Kasumi-1 (cell line): ENCODE data around the gene NBR1.
"Not testable (repeated sequence)": the region's sequence is repeated elsewhere in the genome, so short reads cannot be mapped to it uniquely, and the experiment has no call there.

Source experiments
- DNase-seq, 2 experiments: peaks; one replicate each; lab custom pipeline; 2025; lab: John Stamatoyannopoulos, UW

NBR1 gene

DNA sequence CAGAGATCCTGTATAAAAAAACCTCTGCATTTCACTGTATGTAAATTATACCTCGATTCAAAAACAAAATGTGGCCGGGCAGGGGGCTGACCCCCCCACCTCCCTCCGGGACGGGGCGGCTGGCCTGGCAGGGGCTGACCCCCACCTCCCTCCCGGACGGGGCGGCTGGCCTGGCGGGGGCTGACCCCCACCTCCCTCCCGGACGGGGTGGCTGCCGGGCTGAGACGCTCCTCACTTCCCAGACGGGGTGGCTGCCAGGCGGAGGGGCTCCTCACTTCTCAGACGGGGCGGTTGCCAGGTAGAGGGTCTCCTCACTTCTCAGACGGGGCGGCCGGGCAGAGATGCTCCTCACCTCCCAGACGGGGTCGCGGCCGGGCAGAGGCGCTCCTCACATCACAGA lies 11.8 kb upstream of the NBR1 start:
- DNase-seq, result not testable (repeated sequence)

DNA sequence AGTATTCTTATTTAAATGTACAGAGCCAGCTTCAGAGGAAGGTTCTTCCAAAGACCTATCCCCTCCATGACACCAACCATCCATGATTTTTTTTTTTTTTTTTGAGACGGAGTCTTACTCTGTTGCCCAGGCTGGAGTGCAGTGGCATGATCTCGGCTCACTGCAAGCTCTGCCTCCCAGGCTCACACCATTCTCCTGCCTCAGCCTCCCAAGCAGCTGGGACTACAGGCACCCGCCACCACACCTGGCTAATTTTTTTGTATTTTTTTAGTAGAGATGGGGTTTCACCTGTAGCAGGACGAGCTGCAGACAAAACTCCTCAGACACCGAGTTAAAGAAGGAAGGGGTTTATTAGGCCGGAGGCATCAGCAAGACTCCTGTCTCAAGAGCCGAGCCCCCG lies 11.1 kb upstream of the NBR1 start:
- DNase-seq, result not testable (repeated sequence)

DNA sequence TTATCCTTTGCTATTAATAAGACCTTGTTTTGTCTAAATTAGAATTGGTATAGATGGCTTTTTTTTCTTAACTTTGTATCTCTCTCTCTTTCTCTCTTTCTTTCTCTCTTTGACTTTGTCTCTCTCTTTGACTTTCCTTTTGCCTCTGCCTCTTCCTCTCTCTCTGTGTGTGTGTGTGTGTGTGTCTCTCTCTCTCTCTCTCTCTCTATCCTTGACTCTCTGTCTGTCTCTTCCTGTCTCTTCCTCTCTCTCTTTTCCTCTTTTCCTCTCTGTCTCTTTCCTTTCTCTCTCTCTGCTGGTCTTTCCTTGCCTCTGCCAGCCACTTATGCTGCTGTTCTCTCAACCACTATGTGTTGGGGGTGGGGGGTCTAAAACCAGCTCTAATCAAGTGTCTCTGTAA lies 5.0 kb upstream of the NBR1 start:
- DNase-seq, result not testable (repeated sequence)

DNA sequence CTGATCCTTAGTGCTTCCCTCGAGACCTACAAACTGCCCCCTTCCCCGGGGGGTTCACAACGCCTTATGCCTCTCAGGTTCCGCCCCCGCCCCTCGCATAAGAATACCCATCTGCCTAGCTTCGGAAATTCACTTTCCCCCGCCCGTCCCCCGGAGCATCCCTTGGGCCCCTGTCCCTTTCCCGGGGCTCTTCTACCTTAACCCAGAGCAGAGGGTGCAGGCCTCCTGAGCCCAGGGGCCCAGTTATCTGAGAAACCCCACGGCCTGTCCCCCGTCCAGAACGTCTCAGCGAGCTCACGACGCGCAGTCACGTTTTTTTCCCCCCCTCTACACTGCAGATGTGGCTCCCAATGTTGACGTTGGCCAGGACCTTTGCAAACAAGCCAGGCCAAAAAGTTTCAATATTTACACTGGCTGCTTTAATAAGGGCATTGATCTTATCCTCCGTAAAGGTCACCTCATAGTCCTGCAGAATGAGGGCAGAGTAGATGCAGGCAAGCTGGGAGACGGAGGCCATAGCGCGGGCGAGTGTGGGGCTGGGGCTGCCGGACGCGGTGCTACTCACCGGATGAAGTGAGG lies 1.4 kb upstream of the NBR1 start:
- peak; percentile 36 to 47 for DNase-seq

DNA sequence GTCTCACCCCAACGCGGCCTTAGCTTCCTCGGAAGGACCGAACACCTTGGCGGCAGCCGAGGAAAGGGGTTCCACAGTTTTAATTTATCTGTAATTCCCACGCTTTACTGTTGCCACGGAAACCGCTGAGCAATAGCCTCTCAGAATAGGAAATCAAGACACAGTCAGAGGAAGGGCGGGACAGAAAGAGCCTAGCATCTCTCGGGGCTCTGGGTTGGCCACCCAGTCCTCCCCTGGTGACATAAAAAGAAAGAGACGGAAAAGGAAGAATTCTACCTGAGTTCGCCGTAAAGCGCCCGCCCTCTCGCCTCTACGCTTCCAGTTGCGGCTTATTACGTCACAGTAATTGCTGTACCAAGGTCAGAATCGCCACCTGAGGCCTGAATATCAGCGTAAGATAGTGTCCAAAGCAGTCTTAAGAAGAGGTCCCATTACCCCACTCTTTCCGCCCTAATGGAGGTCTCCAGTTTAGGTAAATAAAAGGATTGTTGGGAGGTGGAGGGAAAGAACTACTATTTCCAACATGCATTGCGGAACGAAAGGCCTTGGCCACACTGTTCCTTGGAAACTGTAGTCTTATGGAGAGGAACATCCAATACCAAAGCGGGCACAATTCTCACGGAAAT lies 761 bp upstream of the NBR1 start:
- DNase-seq, result peak; percentile 98 to 99

DNA sequence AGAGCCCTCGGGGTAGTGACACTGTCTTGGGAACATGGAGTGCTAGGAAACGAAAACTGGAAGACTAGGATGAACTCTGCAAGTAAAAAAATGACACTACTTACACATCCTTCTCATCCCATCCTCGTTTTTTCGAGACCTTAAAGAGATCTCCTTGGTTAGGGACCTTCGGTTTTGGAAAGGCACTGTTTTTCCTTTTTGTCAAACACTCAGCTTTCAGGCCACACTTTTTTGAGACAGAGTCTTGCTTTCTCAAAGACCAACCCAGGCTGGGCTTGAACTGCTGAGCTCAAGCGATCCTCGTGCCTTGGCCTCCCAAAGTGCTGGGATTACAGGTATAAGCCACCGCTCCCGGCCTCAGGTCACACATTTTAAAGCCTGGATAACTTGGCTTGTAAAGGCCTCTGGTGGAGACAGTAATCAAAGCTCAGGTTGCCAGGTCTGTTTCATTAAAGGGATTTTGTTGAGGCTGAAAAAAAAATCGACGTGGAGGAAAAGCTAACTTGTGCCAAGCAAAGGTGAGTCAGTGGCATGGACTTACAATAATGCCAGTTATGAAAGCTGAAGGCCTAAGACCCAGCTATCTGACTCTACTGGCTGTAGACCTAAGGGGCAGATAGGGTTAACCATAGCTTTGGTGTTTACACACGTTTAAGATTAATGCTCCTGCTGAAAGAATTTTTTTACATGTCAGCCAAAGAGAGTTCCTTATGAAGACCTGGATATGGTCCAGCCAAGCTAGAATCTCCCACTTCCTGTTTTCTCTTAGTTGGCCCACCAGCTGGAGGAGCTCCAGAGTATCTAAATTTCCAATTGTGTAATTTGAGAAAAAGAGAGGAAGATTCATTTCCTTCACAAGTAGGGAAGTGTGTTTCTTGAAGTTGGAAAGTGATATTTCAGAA lies 823 bp downstream of the NBR1 start:
- DNase-seq, result peak; percentile 81 to 83

DNA sequence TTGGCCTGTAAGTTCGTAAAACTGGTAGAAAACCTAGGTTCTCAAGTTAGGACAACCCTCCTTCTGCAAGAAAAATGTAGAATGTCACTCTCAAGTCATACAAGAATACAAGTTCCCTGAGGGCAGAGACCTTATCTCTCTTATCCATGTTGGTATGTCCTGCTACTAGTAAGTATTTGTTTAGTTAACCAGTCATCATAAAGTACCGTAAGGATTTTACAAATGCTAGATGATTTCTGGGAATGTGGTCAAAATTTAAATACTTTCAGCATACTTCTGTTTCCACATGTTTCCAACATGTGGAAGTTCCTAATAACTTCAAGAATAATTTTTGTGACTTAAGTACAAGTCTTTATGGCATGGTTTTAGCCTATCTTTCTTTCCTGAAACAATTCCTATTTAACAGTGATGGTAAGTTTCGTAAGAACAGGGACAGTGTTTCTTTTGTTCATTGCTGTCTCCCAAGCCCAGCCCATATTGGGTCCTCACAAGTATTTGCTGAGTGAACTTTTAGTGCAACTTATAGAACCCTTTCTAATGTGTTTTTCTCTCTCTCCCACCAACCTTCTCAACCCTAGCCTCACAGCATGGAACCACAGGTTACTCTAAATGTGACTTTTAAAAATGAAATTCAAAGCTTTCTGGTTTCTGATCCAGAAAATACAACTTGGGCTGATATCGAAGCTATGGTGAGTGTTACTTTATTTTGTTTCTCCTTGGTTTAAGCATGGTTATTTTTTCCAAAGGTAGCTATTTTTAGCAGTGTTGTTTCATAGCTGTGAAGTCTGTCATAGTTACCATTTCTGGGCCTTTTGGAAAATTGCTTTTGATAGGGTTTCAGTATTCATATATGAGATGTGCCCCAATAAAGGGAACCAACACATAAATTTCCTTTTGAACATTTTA lies 4.5 kb downstream of the NBR1 start:
- DNase-seq, result no peak

DNA sequence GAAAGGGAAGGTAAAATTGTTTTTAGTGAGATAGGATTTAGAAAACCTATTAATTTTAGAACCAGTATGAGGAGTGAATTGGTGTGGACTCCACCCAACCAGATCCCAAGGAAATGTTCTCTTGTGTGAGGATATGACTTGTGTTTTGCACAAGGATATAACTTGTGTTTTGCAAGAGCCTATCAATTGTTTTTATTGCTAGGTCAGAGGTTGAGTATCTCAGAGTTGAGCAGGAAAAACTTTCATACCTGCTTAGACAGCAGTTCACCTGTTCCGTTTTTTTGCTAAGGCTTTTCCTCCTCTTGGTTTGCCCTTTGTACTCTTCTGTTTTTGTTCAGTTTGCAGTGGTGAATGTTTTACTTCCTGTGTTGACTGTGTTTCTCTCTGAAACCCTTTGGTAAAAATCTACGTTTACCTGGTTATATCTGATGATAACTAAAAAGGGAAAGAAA lies 5.1 kb downstream of the NBR1 start:
- no peak for DNase-seq

DNA sequence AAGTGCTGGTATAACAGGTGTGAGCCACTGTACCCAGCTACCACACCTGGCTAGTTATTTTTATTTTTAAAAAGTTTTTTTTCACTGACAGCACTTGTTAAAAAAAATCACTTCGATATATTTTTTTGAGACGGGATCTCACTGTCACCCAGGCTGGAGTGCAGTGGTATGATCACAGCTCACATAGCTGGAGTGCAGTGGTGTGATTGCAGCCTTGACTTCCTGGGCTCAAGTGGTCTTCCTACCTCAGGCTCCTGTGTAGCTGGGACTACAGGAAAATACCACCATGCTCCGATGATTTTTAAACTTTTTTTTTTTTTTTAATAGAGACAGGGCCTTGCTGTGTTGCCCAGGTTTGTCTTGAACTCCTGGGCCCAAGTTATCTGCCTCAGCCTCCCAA lies 12.9 kb downstream of the NBR1 start:
- no peak for DNase-seq

DNA sequence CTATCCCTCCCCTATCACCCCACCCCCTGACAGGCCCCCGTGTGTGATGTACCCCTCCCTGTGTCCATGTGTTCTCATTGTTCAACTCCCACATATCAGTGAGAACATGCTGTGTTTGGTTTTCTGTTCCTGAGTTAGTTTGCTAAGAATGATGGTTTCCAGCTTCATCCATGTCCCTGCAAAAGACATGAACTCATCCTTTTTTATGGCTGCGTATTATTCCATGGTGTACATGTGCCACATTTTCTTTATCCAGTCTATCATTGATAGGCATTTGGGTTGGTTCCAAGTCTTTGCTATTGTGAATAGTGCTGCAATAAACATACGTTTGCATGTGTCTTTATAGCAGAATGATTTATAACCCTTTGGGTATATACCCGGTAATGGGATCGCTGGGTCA lies 15.6 kb downstream of the NBR1 start:
- DNase-seq, result not testable (repeated sequence)

DNA sequence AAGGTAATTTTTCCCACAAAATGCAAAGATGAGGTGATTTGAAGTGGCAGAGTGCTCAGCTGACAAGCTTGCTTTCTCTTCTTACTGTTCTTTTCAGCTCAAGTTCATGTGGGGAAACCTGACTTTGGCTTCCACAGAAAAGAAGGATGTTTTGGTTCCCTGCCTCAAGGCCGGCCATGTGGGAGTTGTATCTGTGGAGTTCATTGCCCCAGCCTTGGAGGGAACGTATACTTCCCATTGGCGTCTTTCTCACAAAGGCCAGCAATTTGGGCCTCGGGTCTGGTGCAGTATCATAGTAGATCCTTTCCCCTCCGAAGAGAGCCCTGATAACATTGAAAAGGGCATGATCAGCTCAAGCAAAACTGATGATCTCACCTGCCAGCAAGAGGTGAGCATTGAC lies 22.2 kb downstream of the NBR1 start:
- DNase-seq, result no peak

DNA sequence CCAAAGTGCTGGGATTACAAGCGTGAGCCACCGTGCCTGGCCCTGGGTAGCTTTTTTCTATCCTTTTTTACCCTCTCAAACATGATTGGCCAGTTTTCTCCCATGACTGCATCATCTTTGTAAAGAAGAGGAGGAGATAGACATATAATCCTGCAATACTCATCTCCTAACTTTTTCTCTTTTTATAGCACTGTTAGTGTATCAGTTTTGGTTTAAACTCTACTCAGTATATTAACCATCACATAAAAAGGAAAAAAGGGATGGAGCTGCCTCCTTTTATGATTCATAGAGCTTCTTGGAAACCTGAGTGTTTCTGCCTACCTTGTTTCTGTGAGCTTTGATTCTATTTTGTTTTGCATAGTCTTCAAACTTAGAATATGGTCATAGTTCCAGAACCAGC lies 28.6 kb downstream of the NBR1 start:
- no peak for DNase-seq

DNA sequence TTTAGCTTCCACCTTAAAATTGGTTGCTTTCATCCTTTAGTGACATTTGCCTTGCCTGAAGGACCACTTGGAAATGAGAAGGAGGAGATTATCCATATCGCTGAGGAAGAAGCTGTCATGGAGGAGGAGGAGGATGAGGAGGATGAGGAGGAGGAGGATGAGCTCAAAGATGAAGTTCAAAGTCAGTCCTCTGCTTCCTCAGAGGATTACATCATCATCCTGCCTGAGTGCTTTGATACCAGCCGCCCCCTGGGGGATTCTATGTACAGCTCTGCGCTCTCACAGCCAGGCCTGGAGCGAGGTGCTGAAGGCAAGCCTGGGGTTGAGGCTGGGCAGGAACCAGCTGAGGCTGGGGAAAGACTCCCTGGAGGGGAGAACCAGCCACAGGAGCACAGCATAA lies 29.1 kb downstream of the NBR1 start:
- peak; percentile 5 to 24 for DNase-seq

DNA sequence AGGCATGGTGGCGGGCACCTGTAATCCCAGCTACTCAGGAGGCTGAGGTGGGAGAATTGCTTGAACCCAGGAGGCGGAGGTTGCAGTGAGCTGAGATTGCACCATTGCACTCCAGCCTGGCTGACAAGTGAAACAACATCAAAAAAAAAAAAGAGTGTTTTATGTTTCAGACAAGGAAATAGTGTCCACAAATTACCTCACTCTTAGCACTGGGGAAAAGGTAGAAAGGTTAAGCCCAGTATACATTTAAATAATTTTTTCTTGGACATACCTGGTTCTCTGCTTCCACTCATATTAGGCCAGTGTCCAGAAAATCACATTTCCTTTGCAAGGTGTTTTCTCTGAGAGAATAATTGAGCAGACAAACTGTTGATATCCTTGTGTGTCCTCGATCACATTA lies 32.0 kb downstream of the NBR1 start:
- DNase-seq, result not testable (repeated sequence)

DNA sequence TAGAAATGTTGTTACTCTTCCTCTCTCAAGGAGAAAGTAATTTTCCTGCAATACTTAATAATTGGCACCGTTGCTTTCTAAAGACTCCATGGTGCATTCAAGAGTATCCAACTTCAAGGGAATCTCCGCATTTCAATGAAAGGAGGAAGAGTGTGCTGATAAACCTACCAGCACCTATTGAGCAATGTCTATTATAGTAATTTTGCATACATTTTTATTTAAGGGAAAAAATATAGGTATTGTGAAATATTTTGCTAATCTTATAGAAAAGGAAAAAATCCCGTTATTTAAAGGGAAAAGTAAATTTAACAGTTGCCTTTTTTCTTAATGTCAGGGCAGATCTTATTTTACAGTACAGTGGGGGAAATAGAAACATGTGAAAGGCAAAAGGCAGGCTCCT lies 39.6 kb downstream of the NBR1 start:
- DNase-seq, result no peak

DNA sequence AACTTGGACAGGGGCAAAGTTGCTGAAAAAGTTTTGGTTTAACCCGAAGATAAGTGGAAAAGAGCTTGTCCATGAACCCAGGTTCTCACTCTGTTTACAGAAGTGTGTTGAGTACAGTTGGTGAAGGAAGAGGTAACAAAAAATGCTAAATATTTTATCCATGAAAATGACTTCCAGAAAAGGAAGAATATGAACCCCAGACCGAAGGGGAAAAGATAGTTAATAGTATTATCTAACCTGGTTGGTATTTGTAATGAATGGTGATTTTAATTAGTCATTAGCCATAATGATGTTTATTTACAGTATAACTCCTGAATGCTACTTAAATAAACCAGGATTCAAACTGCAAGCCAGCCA lies 40.1 kb downstream of the NBR1 start:
- DNase-seq, result peak in 1 of 2 experiments; percentile 38

DNA sequence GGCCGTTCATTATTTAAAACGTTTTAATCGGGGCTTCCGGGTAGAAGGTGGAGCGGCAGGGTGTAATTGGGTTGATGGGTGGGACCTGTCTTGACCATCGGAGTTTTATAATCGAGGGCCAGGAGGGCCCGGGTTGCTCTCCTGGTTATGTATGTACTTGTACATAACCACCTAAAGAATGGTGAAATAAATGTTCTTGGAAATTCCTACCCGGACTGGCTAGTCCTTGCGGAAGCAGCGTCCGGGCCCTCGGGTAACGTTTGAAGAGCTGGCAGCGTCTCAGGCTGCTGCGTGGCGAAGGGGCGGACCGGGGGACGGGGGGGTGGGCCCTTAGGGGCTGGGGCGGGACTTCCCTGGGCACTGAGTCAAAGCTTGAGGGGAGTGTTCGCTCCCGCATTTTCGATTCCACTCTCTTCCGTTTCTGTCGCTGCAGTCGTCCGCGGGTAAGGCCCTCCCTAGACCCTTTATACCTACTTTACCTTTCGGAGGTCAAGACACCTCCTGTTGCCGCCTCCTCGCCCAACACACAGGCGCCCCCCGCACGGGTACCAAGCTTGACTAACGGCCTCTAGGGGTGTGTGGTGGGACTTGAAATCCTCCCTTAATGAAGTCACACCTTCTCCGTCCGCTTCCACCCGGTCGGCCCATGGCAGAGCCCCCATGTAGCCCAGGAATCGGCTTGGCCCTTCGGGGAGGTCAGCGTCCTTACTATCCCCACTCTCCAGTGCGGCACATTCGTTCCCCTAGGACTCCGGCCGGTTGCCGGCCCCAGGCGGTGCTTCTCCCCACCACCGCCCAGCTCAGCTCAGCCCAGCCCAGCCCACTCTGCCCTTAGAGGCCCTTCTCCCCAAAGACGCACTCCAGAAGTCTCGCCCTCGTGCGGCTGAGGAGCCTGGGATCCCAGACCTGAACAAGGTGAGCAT lies 40.7 kb downstream of the NBR1 start, which contains the start of gene TMEM106A:
TMEM106A (plus strand) TSS at position 396 of the 923 bp plus-strand sequence. CDS start 1,167 bp downstream, outside the sequence.
- DNase-seq, result peak; percentile 85 to 88

DNA sequence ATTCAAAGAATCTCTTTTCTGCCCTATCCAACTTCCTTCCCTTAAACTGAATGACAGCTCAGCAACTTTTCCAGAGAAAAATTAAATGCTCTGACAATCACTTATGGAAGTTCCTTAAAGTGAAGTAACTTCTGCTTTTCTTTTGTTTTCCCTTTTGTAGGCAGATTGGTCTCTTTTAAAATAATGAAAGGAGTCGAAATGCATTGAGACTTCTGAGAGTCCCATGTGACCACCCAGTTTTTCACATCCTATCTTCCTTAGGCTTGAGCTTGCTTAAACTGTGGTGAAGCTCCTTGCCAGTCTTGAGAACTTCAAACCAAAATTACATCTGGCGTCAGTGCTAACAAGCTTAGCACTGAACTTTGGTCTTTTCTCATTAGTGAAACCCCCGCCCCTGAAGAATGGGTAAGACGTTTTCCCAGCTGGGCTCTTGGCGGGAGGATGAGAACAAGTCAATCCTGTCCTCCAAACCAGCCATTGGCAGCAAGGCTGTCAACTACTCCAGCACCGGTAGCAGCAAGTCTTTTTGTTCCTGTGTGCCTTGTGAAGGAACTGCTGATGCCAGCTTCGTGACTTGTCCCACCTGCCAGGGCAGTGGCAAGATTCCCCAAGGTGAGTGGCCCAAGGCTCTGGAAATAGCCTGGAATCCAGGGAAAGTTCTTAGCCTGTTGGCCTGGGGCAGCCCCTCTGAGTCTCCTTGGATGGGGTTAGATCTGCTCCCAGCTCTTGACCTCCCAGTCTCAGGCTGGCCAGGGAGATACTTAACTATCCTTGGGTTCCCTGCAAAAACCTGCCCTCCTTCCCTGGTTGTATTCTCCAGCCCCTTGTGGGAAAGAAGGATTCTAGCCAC lies 41.9 kb downstream of the NBR1 start:
- DNase-seq, result peak; percentile 53 to 54

DNA sequence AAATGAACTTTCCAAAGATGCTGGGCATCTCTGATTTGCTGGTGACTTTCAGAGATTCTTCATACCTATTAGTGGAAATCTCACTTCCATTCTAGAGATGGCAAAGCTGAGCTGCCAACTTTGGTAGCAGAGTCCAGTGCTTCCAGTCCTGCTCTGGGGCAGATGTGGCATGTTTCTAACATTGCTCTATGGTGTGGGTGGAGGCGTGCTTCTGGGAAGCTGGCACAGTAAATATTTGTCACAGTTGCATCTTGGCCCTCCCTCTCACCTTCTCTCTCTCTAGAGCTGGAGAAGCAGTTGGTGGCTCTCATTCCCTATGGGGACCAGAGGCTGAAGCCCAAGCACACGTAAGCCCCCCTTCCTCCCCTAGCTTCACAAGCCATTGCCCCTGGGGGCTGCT lies 42.5 kb downstream of the NBR1 start:
- no peak for DNase-seq

DNA sequence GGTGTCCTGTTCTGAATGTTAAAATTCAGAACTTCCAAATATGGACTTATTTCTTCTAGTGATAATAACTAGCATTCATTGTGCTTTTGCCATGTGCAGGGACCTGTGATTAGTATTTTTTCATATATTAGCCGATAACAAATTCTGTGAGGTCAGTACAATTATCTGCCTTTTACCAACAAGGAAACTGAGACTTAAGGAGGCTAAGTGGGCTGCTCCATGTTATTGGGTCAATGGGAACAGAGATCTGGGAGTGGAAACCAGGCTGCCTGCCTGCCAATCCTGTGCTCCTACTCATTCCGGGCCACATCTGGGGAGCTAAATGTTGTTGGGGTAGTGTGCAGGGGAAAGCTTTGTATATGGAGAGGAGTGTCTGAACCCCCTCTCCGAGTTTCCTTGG lies 44.3 kb downstream of the NBR1 start:
- DNase-seq, result no peak
